SKM-1 (cell line): ENCODE measurements around the gene NFATC4.
"Not testable (repeated sequence)": the region's sequence is repeated elsewhere in the genome, so short reads cannot be mapped to it uniquely, and the experiment has no call there.

ENCODE experiments used
- DNase-seq: peaks from one replicate; lab custom pipeline; 2025; ENCODE audit not compliant: unreplicated experiment; lab: John Stamatoyannopoulos, UW

NFATC4 gene

GRCh38 chr14:24367514-24368211 is at the start of gene NFATC4:
Gene NFATC4, plus strand, starts transcription at chr14:24368184. Its CDS starts 157 bp downstream, at chr14:24368341.
- DNase-seq, result no peak

GRCh38 chr14:24321212-24321975 is 46.6 kb upstream of the NFATC4 start:
- no peak for DNase-seq

GRCh38 chr14:24322672-24323071 is 45.3 kb upstream of the NFATC4 start:
- DNase-seq, result no peak

GRCh38 chr14:24323341-24323740 is 44.6 kb upstream of the NFATC4 start:
- DNase-seq, result no peak

GRCh38 chr14:24324024-24324423 is 44.0 kb upstream of the NFATC4 start:
- DNase-seq, result no peak

GRCh38 chr14:24325041-24325530 is 42.9 kb upstream of the NFATC4 start:
- no peak for DNase-seq

GRCh38 chr14:24325963-24326362 is 42.0 kb upstream of the NFATC4 start:
- DNase-seq, result no peak

- DNase-seq, result peak; percentile 35
Measured at GRCh38 chr14:24327303-24327702, 40.7 kb upstream of the NFATC4 start.

GRCh38 chr14:24327914-24328313 is 40.1 kb upstream of the NFATC4 start:
- not testable (repeated sequence) for DNase-seq

- no peak for DNase-seq
Measured at GRCh38 chr14:24329073-24329663, 38.8 kb upstream of the NFATC4 start.

GRCh38 chr14:24329736-24330135 is 38.2 kb upstream of the NFATC4 start:
- DNase-seq, result no peak

- no peak for DNase-seq
Measured at GRCh38 chr14:24330973-24331674, 36.9 kb upstream of the NFATC4 start.

- no peak for DNase-seq
Measured at GRCh38 chr14:24331731-24332267, 36.2 kb upstream of the NFATC4 start.

- no peak for DNase-seq
Measured at GRCh38 chr14:24332268-24332993, 35.6 kb upstream of the NFATC4 start.

GRCh38 chr14:24334431-24335291 is 33.3 kb upstream of the NFATC4 start, which contains the start of gene ADCY4:
Gene ADCY4, minus strand, starts transcription at chr14:24335071. Its CDS starts 419 bp downstream, at chr14:24334652.
- DNase-seq, result no peak

GRCh38 chr14:24335461-24336171 is 32.4 kb upstream of the NFATC4 start:
- no peak for DNase-seq

GRCh38 chr14:24337144-24337823 is 30.7 kb upstream of the NFATC4 start:
- no peak for DNase-seq

- DNase-seq, result no peak
Measured at GRCh38 chr14:24337824-24338175, 30.2 kb upstream of the NFATC4 start.
